PC-3 (cell line): ENCODE measurements around the gene DBNDD1. TPM values are rescaled to one million over a fixed set of nuclear protein-coding genes. Genes with fewer than 3 reads are reported as not detected.

Experiments used
- ATAC-seq: fragments of 200-7000 bp; cut with Tn5 transposase; 2 replicates; pipeline ENCODE4 v1.9.1; 2020; ENCODE audit warnings: mild to moderate bottlenecking, moderate library complexity
- BruUV-seq: library from RNA; stranded (reverse); fragments of 400-500 nt; replicated peaks from 2 replicates; lab custom pipeline; 2021; lab: Mats Ljungman, UMichigan
- CTCF ChIA-PET: fragments of 300-600 bp; sonication (Branson Sonifier 250); formaldehyde crosslinking; loops from one replicate; lab custom pipeline; 2022; ENCODE audit warnings: antibody characterized with exemption; lab: Charles Lee
- POLR2A ChIA-PET: fragments of 300-600 bp; sonication (Branson Sonifier 250); formaldehyde crosslinking; loops from one replicate; lab custom pipeline; 2022; ENCODE audit warnings: antibody characterized with exemption; ENCODE audit not compliant: unreplicated experiment; lab: Charles Lee
- DNase-seq: peaks from one replicate; pipeline ENCODE4 v3.0.0-alpha.2; 2015
- H2AFZ ChIP-seq: fragments of 300-600 bp; sonication (generic); 2 replicates; pipeline ENCODE4 v1.6.0; 2016; ENCODE audit warnings: antibody characterized with exemption, low read length
- H3F3A ChIP-seq: fragments of 300-600 bp; sonication (generic); one replicate; pipeline ENCODE4 v1.6.0; 2017; ENCODE audit warnings: antibody characterized with exemption, low read length, control low read depth, mild to moderate bottlenecking; ENCODE audit not compliant: unreplicated experiment
- H3K27ac ChIP-seq: fragments of 300-600 bp; sonication (generic); 2 replicates; pipeline ENCODE4 v1.5.1; 2016; ENCODE audit warnings: mild to moderate bottlenecking, low read length
- H3K27me3 ChIP-seq: fragments of 300-600 bp; sonication (generic); 2 replicates; pipeline ENCODE4 v1.6.1; 2016; ENCODE audit warnings: low read length, mixed read lengths
- H3K36me3 ChIP-seq: fragments of 300-600 bp; sonication (generic); 2 replicates; pipeline ENCODE4 v1.6.1; 2016; ENCODE audit warnings: low read depth, mixed run types, low read length, mixed read lengths
- H3K4me1 ChIP-seq: fragments of 300-600 bp; sonication (generic); 2 replicates; pipeline ENCODE4 v1.5.1; 2016; ENCODE audit warnings: low read length; ENCODE audit not compliant: insufficient read depth
- H3K4me2 ChIP-seq: fragments of 300-600 bp; sonication (generic); 2 replicates; pipeline ENCODE4 v1.6.0; 2016; ENCODE audit warnings: low read length
- H3K4me3 ChIP-seq: fragments of 300-600 bp; sonication (generic); 2 replicates; pipeline ENCODE4 v1.5.1; 2016; ENCODE audit warnings: mild to moderate bottlenecking, low read length, mixed read lengths
- H3K79me2 ChIP-seq: fragments of 300-600 bp; sonication (generic); 2 replicates; pipeline ENCODE4 v1.6.1; 2017; ENCODE audit warnings: low read length, mixed read lengths
- H3K9ac ChIP-seq: fragments of 300-600 bp; sonication (generic); 2 replicates; pipeline ENCODE4 v1.6.0; 2016; ENCODE audit warnings: mild to moderate bottlenecking, low read length
- H3K9me2 ChIP-seq: fragments of 300-600 bp; sonication (generic); replicated peaks from 2 replicates; pipeline ENCODE4 v1.6.1; 2016; ENCODE audit warnings: mixed run types, low read length, mixed read lengths
- H3K9me3 ChIP-seq: fragments of 300-600 bp; sonication (generic); 2 replicates; pipeline ENCODE4 v1.6.1; 2016; ENCODE audit warnings: low read length, mixed read lengths
- H4K20me1 ChIP-seq: fragments of 300-600 bp; sonication (generic); 2 replicates; pipeline ENCODE4 v1.6.1; 2016; ENCODE audit warnings: low read length, mixed read lengths
- CTCF ChIP-seq: fragments of 300-600 bp; sonication (generic); conservative IDR thresholded peaks from 2 replicates; pipeline ENCODE4 v1.5.1; 2017; ENCODE audit warnings: antibody characterized with exemption, low read depth, mild to moderate bottlenecking, low read length
- EZH2 ChIP-seq: fragments of 300-600 bp; sonication (generic); IDR thresholded peaks from one replicate; pipeline ENCODE4 v1.6.1; 2017; ENCODE audit warnings: antibody characterized with exemption, mild to moderate bottlenecking, low read length; ENCODE audit not compliant: unreplicated experiment
- EZH2phosphoT487 ChIP-seq: fragments of 300-600 bp; sonication (generic); IDR thresholded peaks from 2 replicates; pipeline ENCODE4 v1.6.1; 2018; ENCODE audit warnings: mild to moderate bottlenecking, antibody characterized with exemption, low read length, borderline replicate concordance
- intact Hi-C: fragments of 100-400 bp; cut with micrococcal nuclease; formaldehyde crosslinking; loops from 2 replicates; pipeline ENCODE4 v1.9.0; 2023
- total RNA-seq: library from RNA; depleted of rRNA; stranded (reverse); fragments of >200 nt; gene quantifications from 2 replicates; pipeline ENCODE4 v1.2.3, GENCODE V29; 2014

DBNDD1 gene
- total RNA-seq, 1 experiment from 2014 or later = 21.1 TPM

GRCh38 chr16:89974870-89975269, 44.4 kb downstream of the DBNDD1 start:
- H4K20me1 ChIP-seq = no peaks in the 10 kb centered on the region
- H3F3A ChIP-seq = no peaks in the 10 kb centered on the region
- intact Hi-C loops = no loop called here
- H3K27me3 ChIP-seq = no peaks in the 10 kb centered on the region
- TF ChIP-seq CTCF (no peak), EZH2 (no peak), EZH2phosphoT487 (no peak)
- ChIA-PET CTCF (no interaction called here), POLR2A (no interaction called here)
- H3K4me1 ChIP-seq = peaks cover 13% of the 10 kb centered on the region
- no peak for DNase-seq
- H3K4me3 ChIP-seq = no peak overlapping the region
- peaks cover 61% of the 10 kb centered on the region for H3K79me2 ChIP-seq
- no peaks in the 10 kb centered on the region for H3K9me2 ChIP-seq
- H2AFZ ChIP-seq = no peak overlapping the region
- BruUV-seq = TSS peak; percentile 6
- H3K36me3 ChIP-seq = peaks cover 5% of the 10 kb centered on the region; the same call in 1 of the 2 replicates
- H3K9ac ChIP-seq = no peak overlapping the region
- no peaks in the 10 kb centered on the region for H3K9me3 ChIP-seq
- no peak overlapping the region for H3K27ac ChIP-seq
- ATAC-seq = no peak
- no peak overlapping the region for H3K4me2 ChIP-seq

- H2AFZ ChIP-seq = no peak overlapping the region
- H3K9ac ChIP-seq = peak overlapping the region; percentile 99
- no peaks in the 10 kb centered on the region for H3K27me3 ChIP-seq
- H3K4me1 ChIP-seq = peaks cover 13% of the 10 kb centered on the region
- H3K9me2 ChIP-seq = no peaks in the 10 kb centered on the region
- CTCF ChIA-PET = no interaction called here
- no peaks in the 10 kb centered on the region for H4K20me1 ChIP-seq
- H3F3A ChIP-seq = no peaks in the 10 kb centered on the region
- H3K4me3 ChIP-seq = peak overlapping the region; percentile 98
- no peak overlapping the region for H3K27ac ChIP-seq
- no peaks in the 10 kb centered on the region for H3K9me3 ChIP-seq
- H3K4me2 ChIP-seq = peak overlapping the region; percentile 96
- TF ChIP-seq EZH2 (no peak), CTCF (no peak), EZH2phosphoT487 (no peak)
- no peak for DNase-seq
- POLR2A ChIA-PET = no interaction called here
- peaks cover 5% of the 10 kb centered on the region; the same call in 1 of the 2 replicates for H3K36me3 ChIP-seq
- TSS peak; percentile 68 for BruUV-seq
- no peak for ATAC-seq
- peaks cover 61% of the 10 kb centered on the region for H3K79me2 ChIP-seq
- intact Hi-C loops = no loop called here
These were observed 45.5 kb downstream of the DBNDD1 start for GRCh38 chr16:89973654-89974335.

- no peak for TF ChIP-seq CTCF
- TF ChIP-seq EZH2phosphoT487 = no peak
- no peak for TF ChIP-seq EZH2
- no TSS peak for BruUV-seq
- H2AFZ ChIP-seq = peak overlapping the region; percentile 97; the same call in 1 of the 2 replicates
- intact Hi-C loops = no loop called here
- CTCF ChIA-PET = no interaction called here
- ATAC-seq = no peak
- H3K9ac ChIP-seq = peak overlapping the region; percentile 99
- peaks cover 13% of the 10 kb centered on the region for H3K4me1 ChIP-seq
- no peaks in the 10 kb centered on the region for H3K9me3 ChIP-seq
- H3K4me3 ChIP-seq = peak overlapping the region; percentile 98
- peak overlapping the region; percentile 96 for H3K4me2 ChIP-seq
- POLR2A ChIA-PET = no interaction called here
- no peaks in the 10 kb centered on the region for H3F3A ChIP-seq
- no peak for DNase-seq
- no peaks in the 10 kb centered on the region for H3K9me2 ChIP-seq
- H3K79me2 ChIP-seq = peaks cover 61% of the 10 kb centered on the region
- H4K20me1 ChIP-seq = no peaks in the 10 kb centered on the region
- no peaks in the 10 kb centered on the region for H3K27me3 ChIP-seq
- H3K36me3 ChIP-seq = peaks cover 5% of the 10 kb centered on the region; the same call in 1 of the 2 replicates
- H3K27ac ChIP-seq = peak overlapping the region; percentile 79
These were observed 46.0 kb downstream of the DBNDD1 start for GRCh38 chr16:89973235-89973634.
